H1 (cell line): ENCODE results near the gene TLR2. TPM values are rescaled to one million over a fixed set of nuclear protein-coding genes. Genes with fewer than 3 reads are reported as not detected.

Experiments
- CTCF ChIA-PET: fragments of 300-600 bp; sonication (Branson Sonifier 250); formaldehyde crosslinking; loops from one replicate; lab custom pipeline; 2021; ENCODE audit not compliant: partially characterized antibody; lab: Charles Lee
- POLR2A ChIA-PET: fragments of 300-600 bp; sonication (Branson Sonifier 250); formaldehyde crosslinking; loops from one replicate; lab custom pipeline; 2021; ENCODE audit warnings: inconsistent platforms; ENCODE audit not compliant: partially characterized antibody; lab: Charles Lee
- DNase-seq, 2 experiments: peaks; one replicate each; pipeline versions ENCODE4 v3.0.0 to v3.0.0-alpha.2; 2010 to 2022; ENCODE audit warnings: low spot score in 2 of 2, low read depth in 1 of 2, mixed read lengths in 1 of 2
- FAIRE-seq: peaks from 2 replicates; lab custom pipeline; 2011; peaks lifted over from hg19 to GRCh38; lab: Jason Lieb, UNC
- H2AFZ ChIP-seq: 2 replicates; pipeline ENCODE4 v1.8.1; 2012; ENCODE audit warnings: low read length, inconsistent platforms
- H2AK5ac ChIP-seq: 2 replicates; pipeline ENCODE4 v1.6.1; 2013; ENCODE audit warnings: low read depth, low read length
- H2BK120ac ChIP-seq: replicated peaks from 2 replicates; pipeline ENCODE3; 2013; ENCODE audit warnings: low read depth, low read length, inconsistent platforms
- H2BK12ac ChIP-seq: 2 replicates; pipeline ENCODE4 v1.6.1; 2013; ENCODE audit warnings: low read depth, low read length
- H2BK15ac ChIP-seq: 2 replicates; pipeline ENCODE4 v1.6.1; 2013; ENCODE audit warnings: low read length
- H2BK20ac ChIP-seq: 2 replicates; pipeline ENCODE4 v1.6.1; 2013; ENCODE audit warnings: low read length
- H2BK5ac ChIP-seq: 2 replicates; pipeline ENCODE4 v1.6.1; 2013; ENCODE audit warnings: low read depth, low read length
- H3K14ac ChIP-seq: 2 replicates; pipeline ENCODE4 v1.6.1; 2013; ENCODE audit warnings: inconsistent platforms; ENCODE audit not compliant: insufficient read length
- H3K18ac ChIP-seq: 2 replicates; pipeline ENCODE4 v1.6.1; 2013; ENCODE audit warnings: low read length; ENCODE audit errors: extremely low read depth
- H3K23ac ChIP-seq: 2 replicates; pipeline ENCODE4 v1.6.1; 2013; ENCODE audit warnings: inconsistent platforms; ENCODE audit not compliant: insufficient read length
- H3K23me2 ChIP-seq: 2 replicates; pipeline ENCODE4 v1.6.1; 2013; ENCODE audit warnings: low read depth, low read length
- H3K27ac ChIP-seq: 2 replicates; pipeline ENCODE4 v1.6.1; 2011; ENCODE audit warnings: low read depth, low read length, inconsistent platforms
- H3K27me3 ChIP-seq, 4 experiments: replicated peaks in 1 of 4; 1 replicate in 1 of 4; 2 replicates in 3 of 4; pipeline versions ENCODE4 v1.6.1 to v1.8.1; 2011 to 2013; ENCODE audit warnings: low read length in 3 of 4, mild to moderate bottlenecking in 3 of 4, inconsistent platforms in 2 of 4, mixed read lengths in 2 of 4, moderate library complexity in 1 of 4; ENCODE audit not compliant: control insufficient read depth in 3 of 4, insufficient read depth in 3 of 4; ENCODE audit errors: extremely low read depth in 1 of 4
- H3K36me3 ChIP-seq, 4 experiments: 2 replicates each; pipeline versions ENCODE4 v1.6.1 to v1.8.1; 2011 to 2013; ENCODE audit warnings: mild to moderate bottlenecking in 4 of 4, low read length in 3 of 4, moderate library complexity in 2 of 4, control low read depth in 1 of 4, inconsistent platforms in 1 of 4; ENCODE audit not compliant: insufficient read depth in 4 of 4, control insufficient read depth in 2 of 4
- H3K4ac ChIP-seq: replicated peaks from 2 replicates; pipeline ENCODE3; 2013; ENCODE audit warnings: low read length, low read depth, mixed read lengths, inconsistent platforms; ENCODE audit not compliant: insufficient read length
- H3K4me1 ChIP-seq, 4 experiments: replicated peaks in 1 of 4; 1 replicate in 1 of 4; 2 replicates in 3 of 4; pipeline versions ENCODE4 v1.6.1 to v1.8.1; 2011 to 2013; ENCODE audit warnings: low read length in 3 of 4, inconsistent platforms in 2 of 4, mixed read lengths in 1 of 4; ENCODE audit not compliant: insufficient read depth in 4 of 4, control insufficient read depth in 3 of 4
- H3K4me2 ChIP-seq, 2 experiments: 2 replicates each; pipeline versions ENCODE4 v1.6.1 to v1.8.1; 2011 to 2013; ENCODE audit warnings: low read depth in 2 of 2, low read length in 2 of 2, control low read depth in 1 of 2, inconsistent platforms in 1 of 2, mild to moderate bottlenecking in 1 of 2; ENCODE audit not compliant: insufficient read depth in 1 of 2
- H3K4me3 ChIP-seq, 4 experiments: fragments of 200-600, 300-600 bp in 1 of 4; sonication (generic), shearing (Covaris generic), sonication (Bioruptor Twin) in 1 of 4; 2 replicates each; pipeline versions ENCODE4 v1.5.1 to v1.8.1; 2011 to 2016; ENCODE audit warnings: low read length in 4 of 4, low read depth in 3 of 4, control low read depth in 2 of 4, inconsistent platforms in 2 of 4, mild to moderate bottlenecking in 2 of 4, mixed read lengths in 1 of 4, moderate library complexity in 1 of 4; ENCODE audit not compliant: insufficient read depth in 2 of 4; ENCODE audit errors: extremely low read depth in 1 of 4
- H3K56ac ChIP-seq: replicated peaks from 2 replicates; pipeline ENCODE3; 2013; ENCODE audit warnings: low read depth, mild to moderate bottlenecking, mixed read lengths, low read length, inconsistent platforms; ENCODE audit not compliant: insufficient read length
- H3K79me1 ChIP-seq: 2 replicates; pipeline ENCODE4 v1.6.1; 2013; ENCODE audit warnings: low read depth, low read length, control low read depth
- H3K79me2 ChIP-seq, 2 experiments: 2 replicates each; pipeline versions ENCODE4 v1.6.1 to v1.8.1; 2012 to 2013; ENCODE audit warnings: low read length in 2 of 2, mild to moderate bottlenecking in 2 of 2, inconsistent platforms in 1 of 2; ENCODE audit not compliant: insufficient read depth in 2 of 2, control insufficient read depth in 1 of 2
- H3K9ac ChIP-seq, 4 experiments: replicated peaks in 1 of 4; 1 replicate in 1 of 4; 2 replicates in 3 of 4; pipeline versions ENCODE4 v1.6.1 to v1.8.1; 2011 to 2013; ENCODE audit warnings: low read depth in 3 of 4, low read length in 3 of 4, control low read depth in 2 of 4, mild to moderate bottlenecking in 2 of 4, moderate library complexity in 2 of 4, inconsistent platforms in 1 of 4; ENCODE audit errors: extremely low read depth in 1 of 4
- H3K9me3 ChIP-seq, 2 experiments: 2 replicates each; pipeline versions ENCODE4 v1.6.1 to v1.8.1; 2012 to 2013; ENCODE audit warnings: mild to moderate bottlenecking in 2 of 2, moderate library complexity in 2 of 2, control low read depth in 1 of 2, inconsistent platforms in 1 of 2, low read depth in 1 of 2, low read length in 1 of 2, mixed read lengths in 1 of 2; ENCODE audit not compliant: insufficient read depth in 2 of 2
- H4K20me1 ChIP-seq, 2 experiments: replicated peaks in 1 of 2; 2 replicates each; pipeline versions ENCODE3 to v1.8.1; 2011 to 2013; ENCODE audit warnings: inconsistent platforms in 2 of 2, low read length in 2 of 2, mild to moderate bottlenecking in 1 of 2; ENCODE audit not compliant: insufficient read depth in 2 of 2, control insufficient read depth in 1 of 2
- H4K5ac ChIP-seq: 2 replicates; pipeline ENCODE4 v1.6.1; 2013; ENCODE audit warnings: low read length, low read depth, mixed read lengths, inconsistent platforms; ENCODE audit not compliant: insufficient read length
- H4K8ac ChIP-seq: 2 replicates; pipeline ENCODE4 v1.8.0; 2013; ENCODE audit warnings: mild to moderate bottlenecking, moderate library complexity, low read length, inconsistent platforms; ENCODE audit not compliant: insufficient read depth; ENCODE audit errors: extremely low read depth
- H4K91ac ChIP-seq: replicated peaks from 2 replicates; pipeline ENCODE3; 2013; ENCODE audit warnings: low read length, mixed read lengths, inconsistent platforms; ENCODE audit not compliant: insufficient read length
- CBX8 ChIP-seq: fragments of 300-800, 300-1000 bp; sonication (generic); IDR thresholded peaks from 2 replicates; pipeline ENCODE4 v1.7.1; 2016; ENCODE audit warnings: low read depth, low read length, borderline replicate concordance
- CHD2 ChIP-seq: IDR thresholded peaks from 2 replicates; pipeline ENCODE4 v1.6.1; 2012; ENCODE audit warnings: low read length, improper control_type of control experiment
- EZH2 ChIP-seq: fragments of 200-600 bp; sonication (generic); IDR thresholded peaks from 2 replicates; pipeline ENCODE4 v1.7.1; 2012; ENCODE audit warnings: low read depth, mild to moderate bottlenecking, moderate library complexity, low read length, inconsistent platforms; ENCODE audit not compliant: severe bottlenecking
- NANOG ChIP-seq: IDR thresholded peaks from 2 replicates; pipeline ENCODE4 v1.6.1; 2011; ENCODE audit warnings: low read length, low read depth, mild to moderate bottlenecking, inconsistent platforms; ENCODE audit not compliant: insufficient read depth, poor library complexity, severe bottlenecking
- NRF1 ChIP-seq: IDR thresholded peaks from 2 replicates; pipeline ENCODE4 v1.6.1; 2011; ENCODE audit warnings: mild to moderate bottlenecking, low read depth, low read length, improper control_type of control experiment
- SIN3A ChIP-seq, 2 experiments: IDR thresholded peaks in 1 of 2; conservative IDR thresholded peaks in 1 of 2; 2 replicates each; pipeline ENCODE4 v1.6.1; 2011 to 2012; ENCODE audit warnings: low read length in 2 of 2, improper control_type of control experiment in 1 of 2, low read depth in 1 of 2, mild to moderate bottlenecking in 1 of 2
- TAF7 ChIP-seq: optimal IDR thresholded peaks from 2 replicates; pipeline ENCODE3; 2011; ENCODE audit warnings: low read depth, mild to moderate bottlenecking, inconsistent platforms, low read length, moderate library complexity, borderline replicate concordance
- YY1 ChIP-seq: IDR thresholded peaks from 2 replicates; pipeline ENCODE4 v1.6.1; 2011; ENCODE audit warnings: low read depth, mild to moderate bottlenecking, low read length
- ZNF274 ChIP-seq: IDR thresholded peaks from 2 replicates; pipeline ENCODE4 v1.7.0; 2012; ENCODE audit warnings: low read length, borderline replicate concordance; ENCODE audit errors: extremely low read depth
- WGBS, 2 experiments: shearing (Covaris generic) in 1 of 2; methylation state at CpG; one replicate each; pipeline versions ENCODE4 v1.1.6 to v1.1.7; 2013 to 2015; ENCODE audit warnings: low lambda C conversion rate in 2 of 2, mixed read lengths in 2 of 2, inconsistent platforms in 1 of 2, low coverage in 1 of 2, missing lambda C conversion rate in 1 of 2; ENCODE audit not compliant: insufficient replicate concordance in 2 of 2, insufficient coverage in 1 of 2, insufficient read length in 1 of 2; ENCODE audit errors: extremely low coverage in 1 of 2, missing lambda C conversion rate in 1 of 2; 5-methylcytosine and 5-hydroxymethylcytosine counted together
- polyA plus RNA-seq, 7 experiments: library from polyadenylated mRNA; depleted of rRNA in 3 of 7; stranded (reverse) in 5 of 7; unstranded in 2 of 7; fragments of >200 nt in 5 of 7; fragments of 200-250 nt in 2 of 7; gene quantifications; 1 replicate in 5 of 7; 2 replicates in 1 of 7; 4 replicates in 1 of 7; pipeline versions ENCODE4 v1.2.1 to v1.2.3, GENCODE V29; 2011 to 2013; ENCODE audit warnings: missing spikeins in 2 of 7, mixed read lengths in 2 of 7
- total RNA-seq: library from RNA; stranded (reverse); fragmentation: NEBNext Ultra II Directional; extraction: Animal tissue kit (Norgen Biotek cat#: 25700); gene quantifications from 2 replicates; pipeline ENCODE4 v1.2.1, GENCODE V29; 2021
- TF ChIP-seq, protein P1 (sequence below): IDR thresholded peaks from 2 replicates; pipeline ENCODE4 v1.6.1; 2012; ENCODE audit warnings: inconsistent platforms

TLR2 gene
- total and polyA plus RNA-seq, 2 of the 8 experiments (the other 6 are each of a cell fraction or from before 2014, with no cell fraction given): 1.3 TPM

DNA sequence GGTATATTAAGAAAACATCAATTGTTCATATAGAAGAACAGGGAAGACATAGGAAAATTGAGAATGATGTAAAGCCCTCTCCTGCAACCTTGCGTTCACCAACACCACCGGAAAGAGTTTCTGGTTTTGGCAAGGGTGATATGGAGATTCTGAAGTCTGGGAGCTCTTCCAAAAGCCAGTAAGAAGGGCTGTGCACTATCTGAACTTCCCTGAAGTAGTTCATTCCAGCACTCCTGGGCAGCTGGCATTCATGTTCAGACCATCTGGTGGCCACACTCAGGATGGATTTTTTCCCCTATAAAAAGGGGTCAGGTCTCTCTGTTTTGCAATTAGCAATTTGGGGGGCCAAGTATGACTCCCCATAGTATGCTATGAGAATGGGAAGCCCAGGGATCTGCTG lies 15.4 kb upstream of the TLR2 start:
- Histone ChIP-seq H3K27ac (no peak overlapping the region), H3K18ac (no peak overlapping the region), H3K4me3 (no peak overlapping the region), H4K8ac (no peak overlapping the region), H3K4me1 (no peaks in the 10 kb centered on the region), H2AFZ (no peak overlapping the region), H2BK120ac (no peak overlapping the region), H2BK12ac (no peak overlapping the region), H3K14ac (no peak overlapping the region), H3K27me3 (no peaks in the 10 kb centered on the region), H2AK5ac (no peak overlapping the region), H3K4ac (no peak overlapping the region), H3K79me2 (no peaks in the 10 kb centered on the region), H3K56ac (no peak overlapping the region), H4K5ac (no peak overlapping the region), H4K91ac (no peak overlapping the region), H2BK20ac (no peak overlapping the region), H3K23ac (no peak overlapping the region), H3K4me2 (no peak overlapping the region), H4K20me1 (no peaks in the 10 kb centered on the region), H3K9ac (no peak overlapping the region), H3K79me1 (no peaks in the 10 kb centered on the region), H2BK5ac (no peak overlapping the region), H2BK15ac (no peak overlapping the region), H3K9me3 (no peaks in the 10 kb centered on the region), H3K23me2 (no peaks in the 10 kb centered on the region; the same call in 1 of the 2 replicates), H3K36me3 (no peaks in the 10 kb centered on the region)
- CTCF ChIA-PET: interaction anchor here (1.0 to 1.6 kb wide), 2 partner anchors 15 to 19 kb away, joined by 3 to 4 read pairs; no protein-coding TSS in a partner anchor
- DNase-seq: no peak
- POLR2A ChIA-PET: no interaction called here
- 96% methylated on average over 2 of the region's 2 CpGs; no CpG with 5 or more reads in 1 of the 2 experiments for WGBS, 2 experiments
- FAIRE-seq: no peak
- TF ChIP-seq ZNF274 (no peak), NANOG (no peak), SIN3A (conservative IDR thresholded peaks at IDR 0.05 in 1 of 2, IDR thresholded peaks at IDR 0.05 in 1 of 2; ENCODE audit: low read depth in 1 of 2, low read length in 2 of 2) (no peak), CBX8 (no peak), TAF7 (no peak), CHD2 (no peak), YY1 (no peak), NRF1 (no peak), EZH2 (no peak)
- TF ChIP-seq, protein P1, sequence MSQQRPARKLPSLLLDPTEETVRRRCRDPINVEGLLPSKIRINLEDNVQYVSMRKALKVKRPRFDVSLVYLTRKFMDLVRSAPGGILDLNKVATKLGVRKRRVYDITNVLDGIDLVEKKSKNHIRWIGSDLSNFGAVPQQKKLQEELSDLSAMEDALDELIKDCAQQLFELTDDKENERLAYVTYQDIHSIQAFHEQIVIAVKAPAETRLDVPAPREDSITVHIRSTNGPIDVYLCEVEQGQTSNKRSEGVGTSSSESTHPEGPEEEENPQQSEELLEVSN: no peak
